GM13977 (cell line): ENCODE measurements around the gene SYCP2L.
A peak's percentile ranks its signal among the peaks of the same experiment; 100 is the strongest.

Experiments
- DNase-seq: peaks from one replicate; pipeline ENCODE4 v3.0.0; 2012; ENCODE audit warnings: low spot score
- CTCF ChIP-seq: IDR thresholded peaks from 2 replicates; pipeline ENCODE4 v1.5.1; 2012; ENCODE audit warnings: mild to moderate bottlenecking, control low read depth; ENCODE audit not compliant: insufficient read depth; ENCODE audit errors: extremely low read depth, missing control alignments
- in situ Hi-C: fragments of 300-500 bp; cut with MboI; formaldehyde crosslinking; loops from one replicate; pipeline ENCODE4 v1.12.0; 2022; ENCODE audit warnings: low sequenced_read_pairs, low pct_unique_long_range_greater_than_20kb, mixed read lengths, inconsistent platforms; ENCODE audit not compliant: unreplicated experiment

Gene SYCP2L

GRCh38 chr6:10954590-10955010 is 67.7 kb downstream of the SYCP2L start:
- in situ Hi-C loops = loop anchor here (10.0 to 25.0 kb wide), 2 partner anchors 110 to 533 kb away; no protein-coding TSS in a partner anchor
- DNase-seq = peak; percentile 69
- peak; percentile 90 for TF ChIP-seq CTCF

GRCh38 chr6:10956776-10957175 is 69.9 kb downstream of the SYCP2L start:
- no peak for DNase-seq
- TF ChIP-seq CTCF = no peak
- in situ Hi-C loops = loop anchor here (10.0 to 25.0 kb wide), 2 partner anchors 108 to 531 kb away; no protein-coding TSS in a partner anchor

- no peak for TF ChIP-seq CTCF
- in situ Hi-C loops = loop anchor here (10.0 to 25.0 kb wide), 2 partner anchors 107 to 530 kb away; no protein-coding TSS in a partner anchor
- no peak for DNase-seq
Observed at GRCh38 chr6:10957414-10957886, 70.6 kb downstream of the SYCP2L start.

- in situ Hi-C loops = loop anchor here (25.0 kb wide), 1 partner anchor 527 kb away; no protein-coding TSS in a partner anchor
- no peak for DNase-seq
- no peak for TF ChIP-seq CTCF
Observed at GRCh38 chr6:10960171-10960570, 73.3 kb downstream of the SYCP2L start.

GRCh38 chr6:10961837-10962236 is 75.0 kb downstream of the SYCP2L start:
- DNase-seq = no peak
- in situ Hi-C loops = loop anchor here (25.0 kb wide), 1 partner anchor 525 kb away; no protein-coding TSS in a partner anchor
- TF ChIP-seq CTCF = no peak

GRCh38 chr6:10962673-10963072 is 75.8 kb downstream of the SYCP2L start:
- DNase-seq = peak; percentile 19

More at GRCh38 chr6:10962673-10963072, 75.8 kb downstream of the SYCP2L start:
- in situ Hi-C loops = loop anchor here (25.0 kb wide), 1 partner anchor 525 kb away; no protein-coding TSS in a partner anchor
- TF ChIP-seq CTCF = no peak
